CD4-positive, alpha-beta T cell treated with Interleukin-1 beta for 1 hour (primary cell): ENCODE results near the gene ADRB2.

Source experiments
- DNase-seq, 2 donors: peaks; one replicate each; pipeline ENCODE4 v3.0.0-alpha.2; 2020 to 2022

Gene ADRB2

DNA sequence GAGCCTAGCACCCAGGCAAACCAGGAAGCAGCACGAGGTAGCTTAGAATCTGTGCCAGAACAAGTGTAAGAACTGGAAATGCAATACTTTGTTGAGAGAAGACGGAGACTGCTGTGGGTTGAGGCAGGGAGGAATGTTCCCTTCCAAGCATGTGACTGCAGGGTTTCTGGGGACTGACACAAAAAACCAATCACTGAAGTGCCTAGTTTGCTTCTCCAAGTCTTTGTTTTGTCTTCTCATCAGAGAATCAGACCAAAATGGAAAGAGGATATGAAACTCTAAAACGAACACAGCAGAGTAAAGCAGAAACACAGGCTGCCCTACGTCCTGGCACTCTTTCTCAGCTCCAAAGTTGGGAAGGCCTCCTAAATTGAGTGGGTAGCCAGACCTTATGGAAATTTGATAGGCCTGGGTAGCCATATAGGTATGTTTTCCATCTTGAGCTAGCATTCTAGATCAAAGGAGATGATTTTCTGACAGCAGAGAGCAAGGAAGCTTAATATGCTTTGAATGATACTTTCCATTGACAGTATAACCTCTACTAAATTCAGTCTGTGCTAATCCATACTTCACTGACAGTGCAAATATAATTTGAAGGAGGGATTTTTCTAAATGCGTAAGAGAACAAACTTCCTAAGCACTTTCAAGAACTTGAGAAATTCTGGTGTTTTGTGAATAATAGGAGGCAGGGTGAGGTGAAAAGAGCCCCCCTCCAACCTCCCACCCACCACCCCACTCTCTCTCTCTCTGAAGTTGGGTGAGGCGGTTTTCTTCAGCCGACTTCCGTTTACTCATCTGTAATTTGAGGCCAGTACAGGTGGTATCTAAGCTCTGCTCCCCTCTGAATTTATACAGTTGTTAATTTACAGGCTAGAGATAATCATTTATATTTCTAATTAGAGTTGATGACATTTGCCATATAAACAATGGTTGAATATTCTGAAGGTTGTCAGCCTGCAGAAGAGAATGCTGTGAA lies 5.5 kb downstream of the ADRB2 start:
- DNase-seq, result no peak

DNA sequence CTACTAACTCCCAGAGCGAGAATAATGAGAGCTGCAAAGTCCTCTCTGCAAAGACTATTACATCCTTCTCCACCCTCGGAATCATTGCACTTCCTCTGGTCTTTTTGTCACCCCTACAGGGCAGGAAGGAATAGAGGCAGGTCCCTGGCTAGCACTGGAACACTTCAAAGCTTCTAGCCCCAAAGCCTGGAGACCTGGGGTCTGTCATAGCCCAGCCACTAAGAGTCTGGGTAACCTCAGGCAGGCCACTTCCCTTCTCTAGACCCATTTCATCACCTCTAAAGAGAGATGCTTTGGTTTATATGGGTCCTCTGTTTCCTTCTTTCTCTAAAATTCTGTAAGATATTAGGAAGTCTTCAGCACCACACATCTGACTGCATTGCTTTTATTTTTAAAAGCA lies 6.7 kb downstream of the ADRB2 start:
- DNase-seq, result no peak

DNA sequence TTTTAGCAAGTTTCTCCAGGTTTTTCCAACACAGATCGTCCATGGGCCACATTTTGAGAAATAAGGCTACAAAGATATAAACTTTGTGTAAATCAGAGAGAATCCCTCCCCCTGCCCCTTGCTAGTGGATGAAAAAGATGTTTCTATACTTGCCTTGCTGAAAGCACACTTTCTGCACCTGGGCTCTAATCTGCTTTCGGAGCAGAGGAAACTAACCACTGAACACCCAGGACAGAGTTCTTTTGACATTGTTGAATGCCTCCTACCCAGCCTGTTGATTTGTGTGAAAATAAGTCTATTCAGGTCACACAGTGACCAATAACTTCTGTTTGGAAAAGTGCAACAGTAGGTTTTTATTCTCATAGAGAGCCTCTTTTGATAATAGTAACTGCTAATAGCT lies 7.5 kb downstream of the ADRB2 start:
- DNase-seq, result no peak

DNA sequence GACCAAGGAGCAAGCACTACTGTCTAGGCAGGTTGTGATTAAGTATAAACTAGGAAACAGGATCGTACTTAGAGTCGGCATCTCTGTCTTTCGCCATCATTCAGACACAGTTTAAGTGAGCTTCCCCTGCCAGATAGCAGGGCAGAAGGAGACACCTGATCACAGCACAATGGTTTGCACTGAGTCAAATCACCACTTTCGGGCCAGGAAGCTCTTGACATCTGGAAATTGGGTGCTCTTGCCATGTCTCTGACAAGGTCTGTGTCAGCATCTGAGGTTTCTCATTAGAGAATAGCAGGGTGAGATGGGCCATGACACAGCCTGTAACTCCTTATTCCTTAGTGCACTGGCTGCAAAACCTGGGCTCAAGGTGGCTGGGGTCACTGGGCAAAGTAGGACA lies 8.3 kb downstream of the ADRB2 start:
- DNase-seq, result no peak

DNA sequence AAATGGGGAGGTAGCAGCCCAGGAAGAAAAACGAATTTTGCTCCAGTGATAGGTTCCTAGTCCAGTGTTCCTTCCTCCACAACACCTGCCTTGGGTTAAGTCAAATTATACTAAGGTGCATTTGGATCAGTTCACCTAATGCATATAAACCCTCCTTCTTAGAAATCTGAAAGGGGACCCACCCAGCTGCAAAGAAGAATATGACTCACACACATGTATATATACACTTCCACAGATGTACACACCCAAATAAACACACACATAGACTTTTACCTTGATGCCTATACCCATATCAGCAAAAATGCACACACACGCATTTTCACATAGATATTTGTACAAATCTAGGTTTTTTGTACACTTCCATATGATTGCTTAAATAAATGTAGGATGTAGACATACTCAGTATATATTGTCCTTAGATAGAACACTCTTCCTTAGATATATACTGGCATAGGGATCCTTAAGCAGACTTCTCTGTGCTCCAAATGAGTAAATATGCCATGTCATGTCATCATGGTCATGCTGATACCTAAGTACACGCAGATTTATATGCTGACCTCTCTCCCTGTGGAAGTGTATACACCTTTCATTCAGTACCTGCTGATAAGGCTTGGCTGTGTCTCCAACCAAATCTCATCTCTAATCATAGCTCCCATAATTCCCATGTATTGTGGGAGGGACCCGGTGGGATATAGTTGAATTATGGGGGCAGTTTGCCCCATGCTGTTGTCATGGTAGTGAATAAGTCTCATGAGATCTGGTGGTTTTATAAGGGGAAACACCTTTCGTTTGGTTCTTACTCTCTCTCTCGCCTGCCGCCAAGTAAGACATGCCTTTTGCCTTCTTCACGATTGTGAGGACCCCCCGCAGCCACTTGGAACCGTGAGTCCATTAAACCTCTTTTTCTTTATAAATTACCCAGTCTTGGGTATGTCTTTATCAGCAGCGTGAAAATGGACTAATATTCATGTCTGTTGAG lies 10.2 kb downstream of the ADRB2 start:
- DNase-seq, result no peak

DNA sequence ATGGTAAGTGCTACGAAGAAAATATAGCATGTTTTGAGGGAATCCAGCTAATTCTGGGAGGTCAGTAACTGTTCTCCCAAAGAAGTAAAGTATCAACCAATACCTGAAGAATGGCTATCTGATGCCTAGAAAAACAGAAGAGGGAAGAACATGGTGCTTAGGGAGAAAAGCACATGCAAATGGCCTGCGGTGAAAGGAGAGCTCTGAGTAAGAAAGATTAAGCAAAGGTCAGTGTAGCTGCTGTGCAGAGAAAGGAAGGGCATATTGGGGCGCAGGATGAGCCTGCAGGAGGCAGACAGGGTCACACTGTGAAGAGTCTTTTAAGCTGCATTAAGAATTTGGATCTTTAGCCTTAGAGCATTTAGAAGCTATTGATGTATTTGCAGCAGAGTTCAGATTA lies 11.0 kb downstream of the ADRB2 start:
- DNase-seq, result no peak

DNA sequence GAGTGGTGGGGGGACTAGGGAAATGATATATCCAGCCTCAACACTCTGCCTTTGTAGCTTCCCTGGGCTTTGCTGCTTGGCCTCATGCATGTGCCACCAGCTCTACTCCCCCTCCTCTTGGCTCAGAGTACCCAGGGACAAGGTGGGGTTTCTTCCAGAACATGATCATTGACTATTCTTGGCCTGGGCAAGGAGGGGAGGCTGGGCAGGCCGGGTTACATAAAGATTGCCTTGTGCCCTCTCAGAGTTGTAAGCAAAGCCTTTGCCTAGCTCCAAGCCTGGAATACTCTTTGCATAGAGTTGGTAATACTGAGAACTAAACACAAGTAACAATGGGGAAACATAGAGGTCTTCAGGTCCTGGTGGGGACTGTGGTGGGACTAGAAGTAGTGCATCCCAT lies 11.9 kb downstream of the ADRB2 start:
- no peak for DNase-seq

DNA sequence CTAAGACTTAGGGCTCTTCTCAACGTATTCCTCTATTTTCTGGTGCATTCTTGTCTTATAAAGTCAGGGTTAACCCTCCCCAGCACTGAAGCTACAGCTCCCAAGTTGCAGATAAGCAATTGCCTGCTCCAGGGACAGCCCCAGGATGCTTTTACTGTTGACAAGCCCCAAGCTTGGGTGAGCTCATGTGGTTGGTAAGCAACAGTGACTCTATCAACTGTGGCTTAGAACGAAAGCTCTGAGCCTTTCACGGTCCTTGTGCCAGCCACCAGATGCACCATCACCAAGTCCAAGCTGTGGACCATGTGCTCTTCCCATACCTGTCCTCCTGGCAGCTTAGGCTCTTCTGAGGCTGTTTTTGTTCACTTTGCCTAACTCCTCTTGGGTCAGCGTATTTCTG lies 13.5 kb downstream of the ADRB2 start:
- no peak for DNase-seq

DNA sequence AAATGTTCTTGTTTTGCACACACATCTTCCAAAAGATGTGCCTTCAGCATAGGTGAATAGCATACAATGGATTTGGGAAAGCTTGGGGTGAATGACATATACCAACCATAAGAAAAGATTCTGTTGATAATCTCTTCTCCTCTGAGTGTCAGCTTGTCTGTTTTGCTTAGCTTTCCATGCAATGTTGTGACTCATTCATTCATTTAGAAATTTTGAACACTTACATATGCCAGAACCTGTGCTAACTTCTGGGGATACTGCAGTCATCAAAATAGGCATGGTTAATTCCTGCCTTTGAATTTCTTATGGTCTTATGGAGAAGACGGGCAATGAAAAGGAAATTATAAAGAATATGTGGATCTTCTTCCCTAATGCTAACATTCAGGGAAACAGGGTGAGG lies 14.1 kb downstream of the ADRB2 start:
- no peak for DNase-seq

DNA sequence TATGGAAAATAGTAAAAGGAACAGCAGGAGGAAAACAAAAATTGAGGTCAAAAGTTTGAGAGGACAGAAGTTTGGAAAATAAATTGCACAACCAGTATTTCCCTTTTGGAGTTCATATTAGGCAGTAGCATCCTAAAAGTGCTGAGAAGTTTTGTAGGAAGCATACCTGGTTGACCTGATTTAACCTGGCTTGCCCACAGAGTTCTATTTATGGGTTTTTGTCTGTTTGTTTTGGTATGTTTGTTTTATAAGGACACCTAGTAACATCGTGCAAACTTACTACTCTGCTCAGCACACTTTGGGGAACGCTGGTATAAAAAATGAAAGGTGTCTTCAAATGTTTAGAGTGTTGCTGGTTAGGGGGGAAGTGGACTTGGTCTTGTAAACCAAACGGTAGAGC lies 15.1 kb downstream of the ADRB2 start:
- no peak for DNase-seq

DNA sequence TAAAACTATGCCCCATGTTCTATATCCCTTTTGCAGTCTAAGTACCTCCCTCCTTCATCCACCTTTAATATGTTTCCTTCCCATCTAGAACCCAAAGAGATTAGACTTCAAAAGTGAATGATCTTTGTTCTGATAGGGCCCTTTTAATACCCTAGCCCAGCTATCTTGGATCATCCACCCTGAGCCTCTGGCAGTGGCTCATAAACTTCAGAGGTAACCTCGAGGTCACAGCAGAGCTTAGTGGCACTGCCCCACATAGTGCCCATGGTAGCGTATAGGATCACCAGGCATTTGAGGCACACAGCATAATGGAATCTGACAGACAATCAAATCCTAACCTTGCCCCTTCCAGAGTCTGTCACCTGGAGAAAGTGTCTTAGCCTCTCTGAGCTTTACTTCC lies 15.8 kb downstream of the ADRB2 start:
- no peak for DNase-seq

DNA sequence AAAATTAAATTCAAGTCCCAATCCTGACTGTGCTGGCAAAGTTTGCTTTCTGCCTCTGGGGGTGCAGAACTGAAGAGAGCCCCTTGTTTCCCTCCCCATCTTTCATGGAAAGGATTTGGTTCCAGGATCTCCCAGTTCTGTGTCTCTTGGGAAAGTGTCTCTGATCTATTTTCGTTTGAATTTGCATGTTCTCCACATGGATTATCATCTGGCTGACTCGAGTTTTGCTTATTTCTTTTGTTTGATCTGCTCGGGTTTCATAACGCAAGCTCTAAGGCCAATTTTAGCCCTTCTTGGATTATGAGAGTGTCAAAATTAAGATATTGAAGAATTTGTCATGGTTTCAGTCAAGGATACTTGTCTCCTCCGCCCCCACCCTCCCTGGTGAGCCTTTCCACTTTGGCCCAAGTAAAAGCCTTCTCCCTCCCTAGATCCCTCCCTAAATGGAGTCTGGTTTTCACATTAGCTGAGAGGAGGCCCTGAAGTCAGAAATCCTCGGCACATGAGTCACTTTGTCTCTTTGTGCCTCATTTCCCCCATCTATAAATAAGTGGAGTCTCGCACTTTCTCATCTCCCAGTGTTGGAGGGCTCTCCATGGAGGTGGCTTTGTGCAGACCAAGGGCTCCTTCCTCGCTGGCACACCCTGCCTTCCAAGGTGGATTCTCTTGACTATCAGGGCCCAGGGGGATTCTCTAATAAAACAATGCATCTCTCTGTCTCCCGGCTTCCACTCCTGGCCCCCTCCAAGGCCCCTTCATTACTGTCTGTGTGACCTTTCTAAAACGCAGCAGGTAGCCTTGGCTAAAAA lies 17.3 kb downstream of the ADRB2 start:
- no peak for DNase-seq

DNA sequence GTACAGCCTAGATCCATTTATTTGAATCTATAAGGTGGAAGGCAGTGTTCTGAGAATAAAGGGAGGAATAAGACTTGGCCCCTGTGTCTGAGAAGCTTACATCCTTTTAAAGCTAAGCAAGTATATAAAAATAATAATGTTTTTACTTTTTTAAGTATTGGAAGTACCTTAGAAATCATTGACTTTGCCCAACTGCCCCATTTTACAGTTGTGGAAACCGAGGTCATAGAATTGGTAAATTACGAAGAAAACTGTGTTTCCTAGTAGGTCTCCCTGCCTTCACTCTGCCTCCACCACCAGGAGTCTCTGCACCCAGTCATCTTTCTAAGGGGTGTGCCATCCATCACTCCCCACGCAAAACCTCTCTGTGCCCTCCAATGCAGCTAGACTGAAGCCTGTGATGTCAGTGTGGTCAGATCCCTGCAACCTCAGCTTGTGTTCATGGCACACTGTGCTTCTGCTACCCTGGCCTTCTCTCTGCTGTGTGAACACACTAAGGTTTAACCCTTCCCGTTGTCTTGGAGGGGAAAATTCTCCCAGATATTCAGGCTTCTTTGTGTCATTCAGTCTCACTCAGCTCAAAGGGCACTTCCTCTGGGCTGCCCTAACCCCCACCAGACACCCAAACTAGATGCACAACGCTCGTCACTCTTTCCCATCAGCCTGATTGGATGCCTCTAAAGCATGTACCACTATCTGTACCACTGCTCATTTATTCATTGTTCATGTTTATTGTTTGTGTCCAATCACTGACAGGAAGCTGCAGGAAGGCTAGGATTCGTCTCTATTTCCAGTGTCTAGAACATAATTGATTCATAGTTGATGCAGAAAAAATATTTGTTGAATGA lies 18.2 kb downstream of the ADRB2 start:
- peak; percentile 61 to 65 for DNase-seq

DNA sequence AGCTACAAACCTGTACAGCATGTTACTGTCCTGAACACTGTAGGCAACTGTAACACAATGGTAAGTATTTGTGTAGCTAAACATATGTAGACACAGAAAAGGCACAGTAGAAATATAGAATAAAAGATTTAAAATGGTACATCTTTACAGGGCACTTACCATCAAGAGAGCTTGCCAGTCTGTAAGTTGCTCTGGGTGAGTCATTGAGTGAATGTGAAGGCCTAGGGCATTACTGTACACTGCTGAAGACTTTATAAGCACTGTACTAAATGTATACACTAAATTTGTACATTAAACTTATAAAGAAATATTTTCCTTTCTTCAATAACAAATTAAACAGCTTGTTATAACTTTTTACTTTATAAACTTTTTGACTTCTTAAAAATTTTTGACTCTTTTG lies 20.5 kb downstream of the ADRB2 start:
- DNase-seq, result no peak

DNA sequence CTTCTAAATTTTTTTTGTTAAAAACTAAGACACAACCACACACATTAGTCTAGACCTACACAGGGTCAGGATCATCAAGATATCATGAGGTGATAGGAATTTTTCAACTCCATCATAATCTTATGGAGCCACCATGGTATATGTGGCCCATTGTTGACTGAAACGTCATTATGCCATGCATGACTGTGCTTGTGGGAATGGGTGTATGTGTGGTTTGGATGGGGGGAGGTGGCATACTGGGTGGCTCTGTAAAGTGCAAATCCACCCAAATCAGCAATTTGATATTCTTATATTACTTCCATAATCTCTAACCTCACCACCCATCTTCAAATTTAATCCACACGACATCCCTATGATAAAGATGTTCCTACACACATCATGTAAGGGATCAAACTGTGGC lies 21.0 kb downstream of the ADRB2 start:
- no peak for DNase-seq

DNA sequence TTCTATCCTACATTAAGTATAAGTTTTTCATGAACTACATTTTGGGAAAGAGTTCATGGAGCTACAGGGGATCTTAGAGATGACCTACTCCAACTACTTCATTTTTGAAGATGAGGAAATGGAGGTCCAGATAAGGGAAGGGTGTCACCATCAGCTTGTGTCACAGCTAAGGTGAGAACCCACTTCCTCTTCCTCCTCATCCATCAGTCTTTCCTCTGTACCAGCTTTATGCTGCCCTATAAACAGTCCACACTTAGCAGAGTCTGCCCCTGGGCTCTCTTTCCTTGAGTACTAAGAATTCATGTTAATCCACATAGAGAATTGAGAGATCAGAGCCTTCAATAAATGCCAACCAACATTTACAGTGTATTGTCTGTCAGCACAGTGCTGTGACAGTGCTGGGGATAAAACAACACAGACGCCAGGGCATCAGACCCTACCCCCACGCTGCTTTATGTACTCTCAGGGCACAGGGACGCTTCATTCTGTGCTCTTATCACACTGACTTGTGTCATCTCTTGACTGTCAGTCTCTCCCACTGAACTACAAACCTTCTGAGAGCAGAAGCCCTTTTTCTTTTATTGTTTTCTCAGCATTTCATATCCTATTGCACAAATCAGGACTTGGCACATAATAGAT lies 22.1 kb downstream of the ADRB2 start:
- DNase-seq, result peak; percentile 18 to 53

DNA sequence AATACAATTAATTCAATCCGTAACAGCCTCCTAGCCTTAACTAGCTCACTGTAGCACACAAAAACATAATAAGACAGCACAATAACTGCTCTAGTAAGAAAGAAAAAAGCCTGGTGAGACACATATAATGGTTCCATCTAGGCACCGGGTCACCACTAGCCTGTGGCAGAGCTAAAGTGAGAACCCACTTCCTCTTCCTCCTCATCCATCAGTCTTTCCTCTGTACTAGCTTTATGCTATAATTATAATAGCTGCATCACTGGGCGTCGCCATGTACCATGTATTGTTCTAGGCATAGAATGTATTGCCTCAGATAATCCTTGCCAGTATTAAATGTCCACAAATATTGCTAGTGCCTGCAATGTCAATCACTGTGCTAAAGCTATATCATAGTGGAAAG lies 23.1 kb downstream of the ADRB2 start:
- DNase-seq, result peak; percentile 41 to 62

DNA sequence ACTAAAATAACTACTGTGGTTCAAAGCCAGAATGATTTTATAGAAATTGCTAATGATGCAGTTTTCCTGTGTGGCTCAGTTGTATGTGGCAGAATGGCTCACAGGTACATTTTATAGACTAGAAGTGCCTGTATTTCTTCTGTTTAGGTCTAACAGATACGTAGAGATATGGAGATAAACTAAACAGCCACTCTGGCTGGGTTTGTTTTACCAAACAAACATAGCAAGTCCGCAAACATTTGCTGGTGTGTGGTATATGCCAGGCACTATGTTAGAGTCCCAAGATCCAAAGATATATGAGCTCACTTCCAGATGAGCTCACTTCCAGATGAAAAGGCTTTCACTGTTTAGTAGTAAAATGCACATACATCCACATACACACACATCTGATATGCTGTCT lies 24.4 kb downstream of the ADRB2 start:
- no peak for DNase-seq

DNA sequence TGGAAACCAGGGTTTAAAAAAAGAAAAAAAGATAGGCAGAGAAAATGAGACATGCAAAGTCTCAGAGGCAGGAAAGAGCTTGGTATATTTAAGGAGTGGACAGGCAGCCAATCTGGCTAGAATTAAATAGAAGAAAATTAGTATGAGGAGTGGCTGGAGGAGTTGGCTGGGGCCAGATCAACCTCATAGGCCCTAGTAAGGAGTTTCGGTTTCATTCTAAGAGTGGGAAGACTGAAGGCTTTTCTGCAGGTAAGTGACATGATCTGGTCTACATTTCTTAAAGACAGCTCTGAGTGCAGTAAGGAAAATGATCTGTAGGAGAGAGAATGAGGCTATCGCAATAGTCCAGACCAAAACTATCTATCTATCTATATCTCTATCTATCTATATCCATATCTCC lies 27.5 kb downstream of the ADRB2 start:
- no peak for DNase-seq

DNA sequence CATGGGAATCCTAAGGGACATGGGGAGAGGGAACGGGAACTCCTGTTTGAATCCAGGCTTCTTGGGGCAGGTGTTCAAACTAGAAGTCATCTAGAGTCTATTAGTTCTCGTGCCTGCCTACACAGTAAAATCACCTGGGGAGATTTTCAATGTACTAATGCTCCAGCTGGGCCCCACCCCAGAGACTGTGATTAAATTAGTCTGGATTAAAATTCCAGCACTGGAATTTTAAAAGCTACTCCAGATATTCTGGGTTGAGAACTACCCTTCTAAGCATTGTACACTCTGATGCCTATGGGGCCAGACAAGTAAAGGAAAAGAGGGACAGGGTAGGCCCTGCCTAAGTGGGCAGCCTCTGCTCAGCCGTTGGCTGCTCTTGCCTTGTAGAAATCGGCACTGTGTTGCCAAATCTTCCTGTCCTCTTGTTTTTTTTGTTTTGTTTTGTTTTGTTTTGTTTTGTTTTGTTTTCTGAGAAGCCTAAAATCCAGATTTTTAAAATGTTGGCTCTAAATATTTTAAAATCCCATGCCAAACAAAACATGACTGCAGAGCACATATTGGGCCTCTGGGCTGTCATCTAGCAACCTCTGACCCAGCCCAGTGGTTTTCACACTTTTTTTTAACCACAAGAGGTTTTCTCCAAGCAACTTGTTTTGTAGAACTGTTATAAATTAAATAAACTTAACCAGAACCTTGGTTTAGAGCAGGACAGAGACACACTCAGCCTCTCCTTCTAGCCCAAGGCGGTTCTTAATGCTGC lies 29.0 kb downstream of the ADRB2 start:
- peak; percentile 19 to 53 for DNase-seq

DNA sequence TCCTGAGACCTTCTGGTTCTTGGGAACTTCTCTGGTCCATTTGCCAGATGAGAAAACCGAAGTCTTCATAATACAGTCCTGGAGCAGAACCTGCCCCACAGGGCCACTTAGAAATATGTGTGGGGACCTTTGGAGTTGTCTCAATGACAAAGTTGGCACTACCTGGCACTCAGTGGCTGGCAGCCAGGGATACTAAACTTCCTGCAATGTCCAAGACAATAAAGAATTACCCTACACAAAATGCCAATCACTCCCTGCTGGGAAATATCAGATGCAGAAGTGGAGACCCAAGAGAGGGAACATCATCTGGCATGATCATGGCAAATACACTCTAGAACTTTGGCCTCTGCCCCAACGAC lies 29.6 kb downstream of the ADRB2 start:
- no peak for DNase-seq
